ENCODE data around the gene YIF1A. TPM values are rescaled to one million over a fixed set of nuclear protein-coding genes. Genes with fewer than 3 reads are reported as not detected.

YIF1A gene
- total and polyA plus RNA-seq, 2 of the 4 experiments (the other 2 are of a cell fraction): 128 to 207 TPM

GRCh38 chr11:66312549-66313320 lies 23.8 kb upstream of the YIF1A start:
- POLR2A ChIA-PET (ENCODE audit: unreplicated experiment): interaction anchor here (0.6 to 2.9 kb wide), 7 partner anchors 9 to 74 kb away, joined by 3 to 23 read pairs (median 6); partner anchors contain the start of gene RIN1
- dilution Hi-C loops (cut with HindIII; ENCODE audit: low sequenced_read_pairs, unreplicated experiment) (no loop called here), in situ Hi-C loops (cut with MboI; ENCODE audit: low sequenced_read_pairs) (no loop called here), intact Hi-C loops (cut with micrococcal nuclease) (loop anchor here (1.0 kb wide), 2 partner anchors 16 to 24 kb away; partner anchors contain the start of gene RIN1)
- H3K36me3 ChIP-seq (ENCODE audit: control insufficient read depth, insufficient read depth, low read length): no peaks in the 10 kb centered on the region
- peak overlapping the region; percentile 94 for H3K14ac ChIP-seq (replicated peaks; ENCODE audit: low read depth, low read length)
- H2AK5ac ChIP-seq (ENCODE audit: low read depth, low read length): peak overlapping the region; percentile 77
- CTCF ChIA-PET: interaction anchor here (0.5 to 2.4 kb wide), 9 partner anchors 10 to 76 kb away, joined by 3 to 17 read pairs (median 5); partner anchors contain the start of gene RIN1
- peak overlapping the region; percentile 11; the same call in 1 of the 3 replicates for H2BK15ac ChIP-seq (ENCODE audit: low read depth, low read length)
- no peaks in the 10 kb centered on the region for H3K9me3 ChIP-seq (ENCODE audit: control insufficient read depth, insufficient read depth, low read length)
- peak overlapping the region; percentile 72 for H3K4me3 ChIP-seq (ENCODE audit: insufficient read depth, low read depth, low read length)
- H3K9me1 ChIP-seq (ENCODE audit: insufficient read depth, low read length): peaks cover 2% of the 10 kb centered on the region
- peak overlapping the region; percentile 53 to 74; a peak in 3 of 4 replicates for H4K8ac ChIP-seq (ENCODE audit: low read depth in 2 of 2, low read length in 2 of 2)
- H3K27me3 ChIP-seq (ENCODE audit: control insufficient read depth, insufficient read depth, low read length): no peaks in the 10 kb centered on the region
- H2AK9ac ChIP-seq (replicated peaks; ENCODE audit: low read depth, low read length, poor library complexity): peak overlapping the region; percentile 93
- 0% methylated on average over 8 of the region's 52 CpGs; no CpG with 5 or more reads in 1 of the 2 experiments for WGBS, 2 experiments (ENCODE audit: extremely low coverage in 2 of 2, insufficient read length in 1 of 2)
- peaks cover 39% of the 10 kb centered on the region for H4K20me1 ChIP-seq (ENCODE audit: insufficient read depth, low read length)
- no TSS peak for BruUV-seq (replicated peaks)
- H3K4me1 ChIP-seq (ENCODE audit: control insufficient read depth, insufficient read depth, low read length): peaks cover 20% of the 10 kb centered on the region
- TF ChIP-seq POLR2A (IDR thresholded peaks at IDR 0.05; ENCODE audit: low read depth, low read length): peak; percentile 68; the same call in 1 of the 2 replicates
- no peak for TF ChIP-seq MAFK (IDR thresholded peaks at IDR 0.05; ENCODE audit: low read depth, low read length)
- TF ChIP-seq MAZ (IDR thresholded peaks at IDR 0.05; ENCODE audit: borderline replicate concordance, low read depth, low read length): peak; percentile 72
- TF ChIP-seq USF2 (IDR thresholded peaks at IDR 0.05; ENCODE audit: low read depth, low read length): no peak
- no peak for TF ChIP-seq RFX5 (IDR thresholded peaks at IDR 0.05; ENCODE audit: low read depth, low read length)
- TF ChIP-seq FOS (IDR thresholded peaks at IDR 0.05; ENCODE audit: low read depth, low read length): no peak
- TF ChIP-seq CEBPB (IDR thresholded peaks at IDR 0.05; ENCODE audit: low read depth, low read length): no peak
- peak overlapping the region; percentile 34 for H4K5ac ChIP-seq (ENCODE audit: low read depth, low read length)
- H3K23ac ChIP-seq (ENCODE audit: low read depth, low read length): peak overlapping the region; percentile 37
- H3K4ac ChIP-seq (ENCODE audit: low read depth, low read length): peak overlapping the region; percentile 81
- peak; percentile 75 for ATAC-seq (ENCODE audit: low read depth)
- H3K18ac ChIP-seq (ENCODE audit: low read depth, low read length): peak overlapping the region; percentile 35
- H2BK20ac ChIP-seq (ENCODE audit: low read depth, low read length): no peak overlapping the region
- H3K9ac ChIP-seq (ENCODE audit: low read depth, low read length): peak overlapping the region; percentile 95
- peak overlapping the region; percentile 94 for H2AFZ ChIP-seq (replicated peaks; ENCODE audit: low read length, poor library complexity)
- peak; percentile 99 for DNase-seq
- peaks cover 0 to 34% of the 10 kb centered on the region in 2 experiments; a peak in 2 of 4 replicates for H3K79me1 ChIP-seq (ENCODE audit: low read depth in 1 of 2, low read length in 2 of 2)
- H4K91ac ChIP-seq (ENCODE audit: insufficient read depth, low read depth, low read length): peak overlapping the region; percentile 77
- peak overlapping the region; percentile 92 for H3K4me2 ChIP-seq (ENCODE audit: low read depth, low read length)
- peak overlapping the region; percentile 89 for H2BK120ac ChIP-seq (ENCODE audit: low read depth, low read length)
- peak overlapping the region; percentile 77 for H2BK5ac ChIP-seq (ENCODE audit: low read depth, low read length, poor library complexity, severe bottlenecking)
- peak overlapping the region; percentile 76 for H3K56ac ChIP-seq (ENCODE audit: extremely low read depth, insufficient read depth, low read length)
- H3K27ac ChIP-seq (ENCODE audit: insufficient read depth, low read length): peak overlapping the region; percentile 93
